ENCODE data around the gene ZNF621.

DNA sequence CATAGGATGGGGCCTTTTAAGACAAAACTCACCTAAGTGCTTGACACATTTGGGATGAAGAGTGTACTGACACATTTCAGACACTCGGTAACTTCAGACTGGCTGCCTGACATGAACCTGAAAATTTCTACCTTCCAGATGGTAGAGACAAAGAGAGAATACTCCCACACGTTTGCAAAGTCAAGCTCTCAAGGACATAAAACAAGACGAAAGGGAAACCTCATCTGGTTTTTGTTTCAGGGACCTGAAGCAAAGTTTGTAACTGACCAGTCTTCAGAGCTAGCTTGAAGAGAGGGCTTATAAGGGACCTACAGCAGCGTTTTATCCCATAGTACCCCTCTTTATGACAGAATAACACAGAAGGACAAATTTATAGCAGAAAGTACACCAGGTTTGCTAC is 41.9 kb downstream of the ZNF621 start:
- TF ChIP-seq, protein P1, sequence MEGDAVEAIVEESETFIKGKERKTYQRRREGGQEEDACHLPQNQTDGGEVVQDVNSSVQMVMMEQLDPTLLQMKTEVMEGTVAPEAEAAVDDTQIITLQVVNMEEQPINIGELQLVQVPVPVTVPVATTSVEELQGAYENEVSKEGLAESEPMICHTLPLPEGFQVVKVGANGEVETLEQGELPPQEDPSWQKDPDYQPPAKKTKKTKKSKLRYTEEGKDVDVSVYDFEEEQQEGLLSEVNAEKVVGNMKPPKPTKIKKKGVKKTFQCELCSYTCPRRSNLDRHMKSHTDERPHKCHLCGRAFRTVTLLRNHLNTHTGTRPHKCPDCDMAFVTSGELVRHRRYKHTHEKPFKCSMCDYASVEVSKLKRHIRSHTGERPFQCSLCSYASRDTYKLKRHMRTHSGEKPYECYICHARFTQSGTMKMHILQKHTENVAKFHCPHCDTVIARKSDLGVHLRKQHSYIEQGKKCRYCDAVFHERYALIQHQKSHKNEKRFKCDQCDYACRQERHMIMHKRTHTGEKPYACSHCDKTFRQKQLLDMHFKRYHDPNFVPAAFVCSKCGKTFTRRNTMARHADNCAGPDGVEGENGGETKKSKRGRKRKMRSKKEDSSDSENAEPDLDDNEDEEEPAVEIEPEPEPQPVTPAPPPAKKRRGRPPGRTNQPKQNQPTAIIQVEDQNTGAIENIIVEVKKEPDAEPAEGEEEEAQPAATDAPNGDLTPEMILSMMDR (IDR thresholded peaks at IDR 0.05; ENCODE audit: poor library complexity) = no peak
- no peak for TF ChIP-seq EZH2 (IDR thresholded peaks at IDR 0.05; ENCODE audit: borderline replicate concordance)

Data from hepatocyte (in vitro differentiated cells).